K562 (cell line): Measurements from ENCODE around the gene NDUFV2. TPM values are rescaled to one million over a fixed set of nuclear protein-coding genes. Genes with fewer than 3 reads are reported as not detected.

Experiments
- ARNT ChIP-seq, 2 experiments: fragments of 450-650 bp; IDR thresholded peaks; 2 replicates each; pipeline ENCODE4 v1.6.1; 2016; ENCODE audit warnings: mild to moderate bottlenecking in 1 of 2
- CREB1 ChIP-seq, 2 experiments: sonication (generic) in 1 of 2; formaldehyde crosslinking in 1 of 2; IDR thresholded peaks; 2 replicates each; pipeline versions ENCODE4 v1.6.1 to v1.8.0; 2012 to 2022; ENCODE audit warnings: inconsistent platforms in 1 of 2, mild to moderate bottlenecking in 1 of 2, missing genetic modification reagents in 1 of 2, moderate library complexity in 1 of 2
- ELF1 ChIP-seq: fragments of 200-800 bp; sonication (Bioruptor generic); IDR thresholded peaks from 2 replicates; pipeline ENCODE4 v1.6.1; 2016; ENCODE audit warnings: missing genetic modification characterization, missing compliant biosample characterization
- EP400 ChIP-seq: fragments of 450-650 bp; IDR thresholded peaks from 2 replicates; pipeline ENCODE4 v1.6.1; 2017; ENCODE audit warnings: antibody characterized with exemption, mild to moderate bottlenecking, moderate library complexity
- KDM5B ChIP-seq: fragments of 200-600 bp; sonication (generic); IDR thresholded peaks from 2 replicates; pipeline ENCODE4 v1.6.1; 2012; ENCODE audit warnings: low read depth, mild to moderate bottlenecking, moderate library complexity, low read length, control low read depth, inconsistent platforms; ENCODE audit not compliant: insufficient replicate concordance
- MTA1 ChIP-seq: fragments of 450-650 bp; IDR thresholded peaks from 2 replicates; pipeline ENCODE4 v1.6.1; 2017; ENCODE audit warnings: borderline replicate concordance
- NKRF ChIP-seq: fragments of 450-650 bp; IDR thresholded peaks from 2 replicates; pipeline ENCODE4 v1.6.1; 2016; ENCODE audit warnings: borderline replicate concordance
- PHTF2 ChIP-seq: fragments of 250-450 bp; sonication (Bioruptor Pico); IDR thresholded peaks from 2 replicates; pipeline ENCODE4 v1.5.0; 2021; ENCODE audit warnings: mild to moderate bottlenecking
- PKNOX1 ChIP-seq: fragments of 450-650 bp; IDR thresholded peaks from 2 replicates; pipeline ENCODE4 v1.6.1; 2016
- POLR2B ChIP-seq: fragments of 450-650 bp; IDR thresholded peaks from 2 replicates; pipeline ENCODE4 v1.6.1; 2018; ENCODE audit warnings: low read depth; ENCODE audit not compliant: partially characterized antibody
- POLR2H ChIP-seq: IDR thresholded peaks from 2 replicates; pipeline ENCODE4 v1.6.1; 2016; ENCODE audit warnings: missing genetic modification characterization, low read depth, mild to moderate bottlenecking, control low read depth, missing compliant biosample characterization, moderate library complexity
- SPI1 ChIP-seq: IDR thresholded peaks from 2 replicates; pipeline ENCODE4 v1.6.1; 2011; ENCODE audit warnings: low read depth, low read length, control low read depth, borderline replicate concordance
- TAL1 ChIP-seq: fragments of 450-650 bp; IDR thresholded peaks from 2 replicates; pipeline ENCODE4 v1.6.1; 2016; ENCODE audit warnings: mild to moderate bottlenecking
- ZNF407 ChIP-seq: fragments of 450-650 bp; IDR thresholded peaks from 2 replicates; pipeline ENCODE4 v1.6.1; 2016; ENCODE audit warnings: low read depth
- ZNF586 ChIP-seq: fragments of 450-650 bp; formaldehyde crosslinking; conservative IDR thresholded peaks from 2 replicates; pipeline ENCODE4 v1.4.0; 2020; ENCODE audit warnings: mild to moderate bottlenecking, moderate library complexity
- polyA plus RNA-seq, 8 experiments: library from polyadenylated mRNA; depleted of rRNA in 4 of 8; stranded (reverse) in 5 of 8; unstranded in 3 of 8; fragments of >200 nt; fragmentation: Nextera tagmentation in 2 of 8; fragmentation: Illumina TruSeq in 1 of 8; extraction: Ambion mirVana in 2 of 8; extraction: Trizol in 1 of 8; gene quantifications; 2 replicates each; pipeline versions ENCODE4 v1.2.1 to v1.2.3, GENCODE V29; 2011 to 2014; ENCODE audit warnings: inconsistent platforms in 1 of 8, missing spikeins in 1 of 8
- total RNA-seq, 7 experiments: library from RNA; depleted of rRNA in 6 of 7; stranded (reverse); fragments of >200 nt in 6 of 7; fragmentation: Illumina TruSeq in 2 of 7; extraction: Trizol in 2 of 7; gene quantifications; 2 replicates each; pipeline versions ENCODE4 v1.2.1 to v1.2.3, GENCODE V29; 2011 to 2021; ENCODE audit warnings: low replicate concordance in 1 of 7

NDUFV2 gene
- total and polyA plus RNA-seq, 9 of the 15 experiments (the other 6 are each of a cell fraction or from before 2014, with no cell fraction given) = 213 to 550 (median 384) TPM

- peak; percentile 57 for TF ChIP-seq POLR2B
- TF ChIP-seq PKNOX1 = peak; percentile 38; the same call in 1 of the 2 replicates
- peak; percentile 27; the same call in 1 of the 2 replicates for TF ChIP-seq EP400
- TF ChIP-seq ZNF407 = peak; percentile 88
- TF ChIP-seq NKRF = peak; percentile 37; the same call in 1 of the 2 replicates
- peak; percentile 81 for TF ChIP-seq ELF1
- no peak for TF ChIP-seq PHTF2 (CRISPR knock-in tag)
- TF ChIP-seq CREB1 (IDR thresholded peaks at IDR 0.05) = peak; percentile 91
- TF ChIP-seq CREB1 (CRISPR knock-in tag; IDR thresholded peaks at IDR 0.05) = no peak; the same call in 1 of the 2 replicates
- TF ChIP-seq ARNT (IDR thresholded peaks at IDR 0.05) = peak; percentile 64 to 77; a peak in 1 of 4 replicates
- 0 out of 2 replicates have a peak, but pooled peaks have one; percentile 31 for TF ChIP-seq MTA1
- TF ChIP-seq SPI1 = peak; percentile 87
- peak; percentile 15; the same call in 1 of the 2 replicates for TF ChIP-seq TAL1
- TF ChIP-seq POLR2H (tag) = peak; percentile 85
- no peak for TF ChIP-seq ZNF586 (CRISPR knock-in tag)
- TF ChIP-seq KDM5B = peak; percentile 33
Observed at GRCh38 chr18:9101730-9102507, 580 bp upstream of the NDUFV2 start (continued).
